ENCODE results near the gene P2RX7.
"Not testable (repeated sequence)": the region's sequence is repeated elsewhere in the genome, so short reads cannot be mapped to it uniquely, and the experiment has no call there.

P2RX7 gene

GRCh38 chr12:121138284-121138683, 5.6 kb downstream of the P2RX7 start:
- no peak for DNase-seq

GRCh38 chr12:121139286-121139685, 6.6 kb downstream of the P2RX7 start:
- no peak for DNase-seq

GRCh38 chr12:121142171-121142950, 9.7 kb downstream of the P2RX7 start:
- no peak for DNase-seq

- DNase-seq, result no peak
Observed at GRCh38 chr12:121144416-121144914, 11.8 kb downstream of the P2RX7 start.

GRCh38 chr12:121145221-121145620, 12.5 kb downstream of the P2RX7 start:
- DNase-seq, result no peak

- not testable (repeated sequence) for DNase-seq
Observed at GRCh38 chr12:121149289-121149688, 16.6 kb downstream of the P2RX7 start.

- DNase-seq, result no peak
Observed at GRCh38 chr12:121154793-121155375, 22.2 kb downstream of the P2RX7 start.

GRCh38 chr12:121156365-121156764, 23.7 kb downstream of the P2RX7 start:
- no peak for DNase-seq

GRCh38 chr12:121158085-121158484, 25.4 kb downstream of the P2RX7 start:
- DNase-seq, result no peak

GRCh38 chr12:121158728-121159351, 26.2 kb downstream of the P2RX7 start:
- not testable (repeated sequence) for DNase-seq

- no peak for DNase-seq
Observed at GRCh38 chr12:121159467-121160307, 27.0 kb downstream of the P2RX7 start.

- no peak for DNase-seq
Observed at GRCh38 chr12:121162384-121162783, 29.7 kb downstream of the P2RX7 start.

GRCh38 chr12:121162985-121163384, 30.3 kb downstream of the P2RX7 start:
- no peak for DNase-seq

- not testable (repeated sequence) for DNase-seq
Observed at GRCh38 chr12:121164839-121165238, 32.2 kb downstream of the P2RX7 start.

- DNase-seq, result no peak
Observed at GRCh38 chr12:121165316-121165715, 32.6 kb downstream of the P2RX7 start.

GRCh38 chr12:121166356-121166755, 33.7 kb downstream of the P2RX7 start:
- no peak for DNase-seq

- no peak for DNase-seq
Observed at GRCh38 chr12:121167232-121167820, 34.6 kb downstream of the P2RX7 start.

GRCh38 chr12:121167951-121168350, 35.3 kb downstream of the P2RX7 start:
- no peak for DNase-seq

- DNase-seq, result no peak
Observed at GRCh38 chr12:121170151-121170550, 37.5 kb downstream of the P2RX7 start.

- DNase-seq, result no peak
Observed at GRCh38 chr12:121170611-121171260, 38.1 kb downstream of the P2RX7 start.

GRCh38 chr12:121172145-121172544, 39.5 kb downstream of the P2RX7 start:
- no peak for DNase-seq

Data from NCI-H1092 (cell line).